Loucy (cell line): ENCODE results near the gene PALD1.

Experiments used
- CTCF ChIP-seq: fragments of 200-600 bp; sonication (generic); conservative IDR thresholded peaks from 2 replicates; pipeline ENCODE4 v1.5.1; 2014; ENCODE audit warnings: mild to moderate bottlenecking, antibody characterized with exemption, low read length
- EZH2phosphoT487 ChIP-seq: fragments of 200-600 bp; IDR thresholded peaks from 2 replicates; pipeline ENCODE4 v1.6.1; 2018; ENCODE audit warnings: antibody characterized with exemption, mild to moderate bottlenecking, moderate library complexity, borderline replicate concordance

GRCh38 chr10:70528741-70529362 is 50.3 kb downstream of the PALD1 start:
- no peak for TF ChIP-seq CTCF
- TF ChIP-seq EZH2phosphoT487: no peak
